Hepatocyte (in vitro differentiated cells): ENCODE data around the gene PICALM.

Experiments
- EZH2 ChIP-seq: fragments of 200-600 bp; sonication (generic); IDR thresholded peaks from 2 replicates; pipeline ENCODE4 v1.6.1; 2016; ENCODE audit warnings: antibody characterized with exemption, mild to moderate bottlenecking, borderline replicate concordance
- EZH2phosphoT487 ChIP-seq: fragments of 200-600 bp; sonication (generic); IDR thresholded peaks from one replicate; pipeline ENCODE4 v1.6.1; 2018; ENCODE audit warnings: antibody characterized with exemption, mild to moderate bottlenecking, low read depth, moderate library complexity; ENCODE audit not compliant: unreplicated experiment, severe bottlenecking
- TF ChIP-seq, protein P1 (sequence below): fragments of 200-600 bp; sonication (generic); IDR thresholded peaks from 2 replicates; pipeline ENCODE4 v1.5.1; 2016; ENCODE audit warnings: antibody characterized with exemption, mild to moderate bottlenecking; ENCODE audit not compliant: poor library complexity

DNA sequence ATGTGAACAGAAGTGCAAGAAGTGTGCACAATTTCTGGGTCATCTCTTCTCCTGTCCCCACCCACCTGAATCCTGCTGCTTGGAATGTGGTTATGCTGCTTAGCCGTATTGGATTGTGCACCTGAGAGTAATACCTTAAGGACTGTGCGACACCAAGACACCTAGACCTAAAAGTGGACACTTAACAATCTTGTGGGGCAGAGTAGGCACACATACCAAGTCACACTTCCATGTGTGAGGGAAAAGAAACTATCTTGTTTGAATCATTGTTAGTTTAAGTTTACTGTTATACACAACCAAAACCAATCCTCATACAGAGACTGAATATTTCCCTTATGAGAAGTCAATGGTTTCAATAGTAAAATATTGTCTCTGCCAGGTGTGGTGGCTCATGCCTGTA is 120.0 kb downstream of the PICALM start:
- TF ChIP-seq, protein P1, sequence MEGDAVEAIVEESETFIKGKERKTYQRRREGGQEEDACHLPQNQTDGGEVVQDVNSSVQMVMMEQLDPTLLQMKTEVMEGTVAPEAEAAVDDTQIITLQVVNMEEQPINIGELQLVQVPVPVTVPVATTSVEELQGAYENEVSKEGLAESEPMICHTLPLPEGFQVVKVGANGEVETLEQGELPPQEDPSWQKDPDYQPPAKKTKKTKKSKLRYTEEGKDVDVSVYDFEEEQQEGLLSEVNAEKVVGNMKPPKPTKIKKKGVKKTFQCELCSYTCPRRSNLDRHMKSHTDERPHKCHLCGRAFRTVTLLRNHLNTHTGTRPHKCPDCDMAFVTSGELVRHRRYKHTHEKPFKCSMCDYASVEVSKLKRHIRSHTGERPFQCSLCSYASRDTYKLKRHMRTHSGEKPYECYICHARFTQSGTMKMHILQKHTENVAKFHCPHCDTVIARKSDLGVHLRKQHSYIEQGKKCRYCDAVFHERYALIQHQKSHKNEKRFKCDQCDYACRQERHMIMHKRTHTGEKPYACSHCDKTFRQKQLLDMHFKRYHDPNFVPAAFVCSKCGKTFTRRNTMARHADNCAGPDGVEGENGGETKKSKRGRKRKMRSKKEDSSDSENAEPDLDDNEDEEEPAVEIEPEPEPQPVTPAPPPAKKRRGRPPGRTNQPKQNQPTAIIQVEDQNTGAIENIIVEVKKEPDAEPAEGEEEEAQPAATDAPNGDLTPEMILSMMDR, result no peak
- TF ChIP-seq EZH2phosphoT487 (no peak), EZH2 (no peak)
